GM23248 (cell line): Measurements from ENCODE around the gene AADACL4.

Source experiments
- EZH2 ChIP-seq: fragments of 200-600 bp; sonication (generic); IDR thresholded peaks from 2 replicates; pipeline ENCODE4 v1.6.1; 2018; ENCODE audit warnings: antibody characterized with exemption, mild to moderate bottlenecking; ENCODE audit not compliant: insufficient read depth, poor library complexity, severe bottlenecking
- EZH2phosphoT487 ChIP-seq: fragments of 200-600 bp; sonication (generic); IDR thresholded peaks from 2 replicates; pipeline ENCODE4 v1.6.1; 2018; ENCODE audit warnings: antibody characterized with exemption, moderate library complexity, mild to moderate bottlenecking, low read depth; ENCODE audit not compliant: insufficient read depth

DNA sequence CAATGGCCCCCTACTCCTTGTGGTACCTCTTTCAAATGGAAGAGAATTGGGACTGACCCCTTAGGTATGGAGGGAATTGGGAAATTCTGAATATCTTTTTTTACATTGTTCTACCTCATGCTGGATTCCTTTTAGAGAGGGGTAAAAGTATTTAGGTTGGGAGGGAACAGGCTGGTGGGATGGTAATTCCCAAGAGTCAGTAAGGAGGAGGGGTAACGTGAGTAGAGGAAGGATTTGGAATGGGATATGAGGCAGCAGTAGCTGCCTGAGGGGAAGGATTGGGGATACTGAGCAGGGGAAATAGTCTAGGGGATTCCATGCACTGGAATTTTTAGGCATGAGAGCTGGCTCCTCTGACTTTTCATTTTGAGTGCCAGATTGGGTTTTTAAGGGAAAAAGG is 68.2 kb downstream of the AADACL4 start:
- TF ChIP-seq EZH2 (no peak), EZH2phosphoT487 (no peak)
